Astrocyte of the cerebellum (primary cell): Measurements from ENCODE around the gene RAE1.

ENCODE experiments used
- DNase-seq: peaks from one replicate; pipeline ENCODE4 v3.0.0-alpha.2; 2011; ENCODE audit warnings: low read depth
- H3K4me3 ChIP-seq: 2 replicates; pipeline ENCODE4 v1.5.1; 2011; ENCODE audit warnings: mild to moderate bottlenecking, low read depth, low read length, moderate library complexity
- CTCF ChIP-seq: IDR thresholded peaks from 2 replicates; pipeline ENCODE4 v1.5.1; 2012; ENCODE audit warnings: low read length, low read depth, moderate library complexity, mild to moderate bottlenecking; ENCODE audit errors: missing control alignments
- in situ Hi-C: cut with HindIII; loops from 2 replicates; pipeline ENCODE4 v1.10.0; 2017; ENCODE audit warnings: low sequenced_read_pairs

The RAE1 gene

GRCh38 chr20:57396212-57396983, 45.3 kb downstream of the RAE1 start:
- DNase-seq: no peak
- no peak for TF ChIP-seq CTCF
- no peak overlapping the region for H3K4me3 ChIP-seq
- in situ Hi-C loops: no loop called here

GRCh38 chr20:57396984-57397692, 46.1 kb downstream of the RAE1 start:
- TF ChIP-seq CTCF: no peak
- in situ Hi-C loops: no loop called here

DNA sequence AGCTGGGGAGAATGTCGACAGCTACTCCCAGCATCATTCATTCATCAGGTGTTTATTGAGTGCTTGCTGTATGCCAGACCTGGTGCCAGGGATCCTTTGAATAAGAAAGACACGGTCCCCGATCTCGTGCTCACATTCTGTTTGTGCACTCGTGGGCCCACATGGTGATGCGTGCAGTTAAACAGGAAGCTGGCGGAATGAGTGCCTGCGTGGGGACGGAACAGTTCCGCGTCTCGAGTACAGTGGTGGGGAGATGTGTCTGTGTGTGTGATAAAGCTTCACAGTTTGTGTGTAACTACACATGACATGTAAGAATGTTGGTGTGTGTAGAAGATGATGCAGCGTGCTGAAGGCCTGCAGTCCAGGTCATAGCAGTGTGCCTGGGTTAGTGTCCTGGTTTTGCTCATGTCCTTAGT, 46.6 kb downstream of the RAE1 start:
- in situ Hi-C loops: no loop called here
- DNase-seq: no peak
- H3K4me3 ChIP-seq: no peak overlapping the region
- no peak for TF ChIP-seq CTCF

More at GRCh38 chr20:57396984-57397692, 46.1 kb downstream of the RAE1 start:
- no peak for DNase-seq
- H3K4me3 ChIP-seq: no peak overlapping the region

GRCh38 chr20:57398231-57398821, 47.3 kb downstream of the RAE1 start:
- TF ChIP-seq CTCF: no peak
- no peak for DNase-seq
- in situ Hi-C loops: no loop called here
- no peak overlapping the region for H3K4me3 ChIP-seq

GRCh38 chr20:57398901-57399535, 48.0 kb downstream of the RAE1 start:
- TF ChIP-seq CTCF: no peak

DNA sequence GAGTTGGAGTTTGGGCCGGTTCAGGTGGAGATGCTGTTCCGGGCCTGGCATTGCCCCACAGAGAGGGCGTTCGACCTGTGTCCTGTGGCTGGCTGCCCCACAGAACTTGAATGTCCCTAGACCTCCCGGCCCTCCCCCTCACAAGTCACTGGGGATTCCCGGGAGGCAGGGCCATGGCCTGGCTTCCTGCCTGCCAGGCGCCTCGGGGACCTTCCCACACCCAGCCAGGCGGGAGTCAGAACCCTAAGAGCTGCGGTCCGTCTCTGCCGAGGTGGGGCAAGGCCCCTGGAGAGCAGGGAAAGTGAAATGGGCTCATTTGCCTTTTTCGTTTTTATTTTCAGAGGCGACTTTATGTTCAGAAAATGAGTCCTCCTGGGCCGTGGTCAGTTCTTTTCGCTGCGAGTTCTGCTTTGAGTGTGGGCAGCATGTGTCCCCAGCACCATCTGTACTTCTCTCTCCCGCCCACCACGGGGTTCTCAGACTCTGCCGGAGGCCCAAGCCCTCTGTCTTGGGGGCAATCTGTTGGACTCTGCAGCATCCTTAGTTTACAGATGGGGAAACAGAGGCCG, 48.6 kb downstream of the RAE1 start:
- no peak overlapping the region for H3K4me3 ChIP-seq
- no peak for TF ChIP-seq CTCF
- no peak for DNase-seq
- in situ Hi-C loops: no loop called here

More at GRCh38 chr20:57398901-57399535, 48.0 kb downstream of the RAE1 start:
- in situ Hi-C loops: no loop called here
- H3K4me3 ChIP-seq: no peak overlapping the region
- no peak for DNase-seq
